Renal pelvis (tissue), 4 donors: Measurements from ENCODE around the gene DNAJA3. TPM values are rescaled to one million over a fixed set of nuclear protein-coding genes. Genes with fewer than 3 reads are reported as not detected.

Experiments
- DNase-seq: peaks from one replicate; pipeline ENCODE4 v3.0.0-alpha.2; 2013
- polyA plus RNA-seq, 3 donors: library from polyadenylated mRNA; unstranded; fragments of 120-200 nt; gene quantifications; one replicate each; pipeline ENCODE4 v1.2.1, GENCODE V29; 2013; ENCODE audit not compliant: insufficient read length in 3 of 3

DNAJA3 gene
- polyA plus RNA-seq, 3 donors = 37.6 to 48.6 (median 44.2) TPM

DNA sequence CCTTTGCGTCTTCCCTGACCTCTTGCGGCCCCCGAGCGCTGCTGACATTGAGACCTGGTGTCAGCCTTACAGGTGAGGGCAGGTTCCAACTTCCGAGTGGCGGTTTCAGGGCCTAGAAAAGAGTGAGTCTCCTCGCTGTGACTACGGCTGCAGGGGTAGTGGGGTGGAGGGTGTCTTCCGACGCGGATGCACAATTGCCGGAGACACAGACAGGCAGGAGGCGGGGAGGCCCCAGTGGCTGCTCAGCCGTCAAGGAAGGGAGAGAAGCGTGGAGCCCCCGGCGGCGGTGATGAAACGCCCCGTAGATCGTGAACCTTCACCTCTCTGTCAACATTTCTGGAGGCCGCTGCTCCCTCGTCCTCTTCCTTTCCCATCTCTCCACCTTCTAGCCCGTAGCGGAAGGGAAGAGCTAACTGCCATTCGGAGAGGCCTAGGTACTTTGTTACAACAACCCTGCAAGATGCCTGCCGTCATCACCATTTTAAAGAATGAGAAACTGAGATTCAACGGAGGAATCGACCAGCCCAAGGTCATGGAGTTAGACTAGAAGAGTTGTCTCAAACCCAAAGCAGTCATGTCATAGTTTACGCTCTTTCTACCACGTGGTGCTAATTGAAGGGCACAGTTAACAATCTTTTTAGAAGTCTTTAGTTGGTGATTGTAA is 485 bp downstream of the DNAJA3 start:
- no peak for DNase-seq

DNA sequence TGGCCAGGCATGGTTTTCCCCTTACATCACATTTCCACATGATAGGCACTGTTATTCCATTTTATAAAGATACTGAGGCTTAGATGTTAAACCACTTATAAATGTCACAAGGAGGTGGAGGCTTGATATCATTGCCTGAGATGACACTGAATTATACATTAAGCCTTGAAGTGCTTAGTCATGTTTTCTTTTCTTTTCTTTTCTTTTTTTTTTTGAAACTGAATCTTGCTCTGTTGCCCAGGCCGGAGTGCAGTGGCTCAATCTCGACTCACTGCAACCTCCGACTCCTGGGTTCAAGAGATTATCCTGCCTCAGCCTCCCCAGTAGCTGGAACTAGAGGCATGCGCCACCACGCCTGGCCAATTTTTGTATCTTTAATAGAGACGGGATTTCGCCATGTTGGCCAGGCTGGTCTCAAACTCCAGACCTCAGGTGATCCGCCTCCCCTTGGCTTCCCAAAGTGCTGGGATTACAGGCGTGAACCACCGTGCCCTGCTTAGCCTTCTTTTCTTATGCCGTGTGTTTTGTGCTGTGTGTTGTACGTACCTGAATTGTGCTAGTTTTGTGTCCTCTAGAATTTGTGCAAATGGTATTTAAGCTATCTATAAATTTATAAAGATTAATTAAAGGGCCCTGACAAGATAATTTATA is 1.2 kb downstream of the DNAJA3 start:
- DNase-seq = no peak

DNA sequence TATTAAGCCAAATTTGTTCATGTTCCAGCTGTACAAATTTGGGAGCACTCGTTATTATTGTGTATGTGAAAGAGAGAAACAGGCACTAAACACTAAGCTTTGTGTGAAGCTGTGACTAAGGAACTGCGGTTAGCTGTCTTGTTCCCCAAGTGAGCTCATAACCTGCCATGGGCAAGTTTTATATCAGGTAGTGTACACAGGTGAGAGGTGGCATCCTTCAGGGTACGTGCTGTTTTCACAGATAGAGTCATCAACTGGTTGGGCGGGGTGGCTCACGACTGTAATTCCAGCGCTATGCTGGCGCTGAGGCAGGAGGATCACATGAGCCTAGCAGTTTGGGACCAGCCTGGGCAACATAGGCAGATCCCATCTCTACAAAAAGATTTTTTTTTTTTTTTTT is 2.8 kb downstream of the DNAJA3 start:
- DNase-seq = no peak

DNA sequence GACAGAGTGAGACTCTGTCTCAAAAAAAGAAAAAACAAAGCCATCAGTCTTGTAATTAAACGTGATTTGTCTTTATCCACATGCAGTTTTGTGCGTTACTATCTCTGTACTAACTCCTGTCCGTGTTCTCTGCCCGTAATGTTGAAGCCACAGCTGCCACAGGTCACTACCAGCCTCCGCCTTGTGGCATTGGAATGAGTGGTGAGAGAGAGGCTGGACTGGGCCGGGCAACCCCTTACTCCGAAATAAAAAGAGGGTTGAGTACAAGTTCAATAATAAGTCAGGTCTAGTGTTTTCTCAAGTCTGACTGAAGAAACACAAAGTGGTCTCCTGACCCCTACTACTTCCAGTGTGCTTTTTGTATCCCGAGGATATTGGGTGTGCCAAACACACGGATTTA is 5.4 kb downstream of the DNAJA3 start:
- DNase-seq = no peak

DNA sequence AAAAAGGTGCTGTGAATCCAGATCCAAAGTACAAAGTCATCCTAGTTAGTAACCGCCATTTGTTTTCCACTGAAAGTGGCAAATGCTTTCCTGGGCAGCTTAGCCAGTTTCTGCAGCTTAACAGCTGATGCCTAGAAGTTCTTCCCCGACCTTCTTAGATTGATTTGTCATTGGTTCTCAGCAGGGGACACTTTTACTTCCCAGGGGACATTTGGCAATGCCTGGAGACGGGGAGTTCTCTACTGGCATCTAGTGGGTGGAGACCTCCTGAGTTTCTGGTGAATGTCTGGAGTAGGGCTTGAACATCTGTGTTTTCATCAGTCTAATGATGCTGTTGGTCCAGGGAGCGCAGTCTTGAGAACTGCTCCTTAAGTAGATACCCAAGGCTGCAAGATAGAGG is 7.6 kb downstream of the DNAJA3 start:
- no peak for DNase-seq

DNA sequence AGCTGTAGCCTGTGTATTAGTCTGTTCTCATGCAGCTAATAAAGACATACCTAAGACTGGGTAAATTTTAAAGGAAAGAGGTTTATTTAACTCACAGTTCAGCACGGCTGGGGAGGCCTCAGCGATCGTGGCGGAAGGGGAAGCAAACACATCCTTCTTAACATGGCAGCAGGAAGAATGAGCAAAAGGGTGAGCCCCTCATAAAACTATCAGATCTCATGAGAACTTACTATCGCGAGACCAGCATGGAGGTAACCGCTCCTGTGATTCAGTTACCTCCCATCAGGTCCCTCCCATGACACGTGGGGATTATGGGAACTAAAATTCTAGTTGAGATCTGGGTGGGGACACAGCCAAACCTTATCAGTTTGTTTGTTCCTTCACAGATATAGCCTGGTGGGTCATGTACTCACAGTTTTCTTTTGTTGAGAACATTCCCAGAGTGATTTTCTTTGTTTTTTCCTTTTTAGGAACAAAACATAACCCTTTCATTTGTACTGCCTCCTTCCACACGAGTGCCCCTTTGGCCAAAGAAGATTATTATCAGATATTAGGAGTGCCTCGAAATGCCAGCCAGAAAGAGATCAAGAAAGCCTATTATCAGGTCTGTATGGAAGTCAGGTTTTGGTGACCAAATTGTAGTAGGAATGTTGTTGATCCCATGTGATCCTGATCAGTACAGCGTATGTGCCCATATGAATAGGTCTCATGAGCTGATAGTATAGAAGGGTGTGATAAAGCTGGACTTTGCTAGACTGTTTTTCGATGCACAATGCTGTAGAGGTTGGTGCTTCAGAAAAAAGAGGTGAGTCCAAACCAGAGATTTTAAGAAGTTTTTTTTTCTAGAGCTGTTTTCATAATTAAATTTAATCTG is 8.5 kb downstream of the DNAJA3 start:
- no peak for DNase-seq

DNA sequence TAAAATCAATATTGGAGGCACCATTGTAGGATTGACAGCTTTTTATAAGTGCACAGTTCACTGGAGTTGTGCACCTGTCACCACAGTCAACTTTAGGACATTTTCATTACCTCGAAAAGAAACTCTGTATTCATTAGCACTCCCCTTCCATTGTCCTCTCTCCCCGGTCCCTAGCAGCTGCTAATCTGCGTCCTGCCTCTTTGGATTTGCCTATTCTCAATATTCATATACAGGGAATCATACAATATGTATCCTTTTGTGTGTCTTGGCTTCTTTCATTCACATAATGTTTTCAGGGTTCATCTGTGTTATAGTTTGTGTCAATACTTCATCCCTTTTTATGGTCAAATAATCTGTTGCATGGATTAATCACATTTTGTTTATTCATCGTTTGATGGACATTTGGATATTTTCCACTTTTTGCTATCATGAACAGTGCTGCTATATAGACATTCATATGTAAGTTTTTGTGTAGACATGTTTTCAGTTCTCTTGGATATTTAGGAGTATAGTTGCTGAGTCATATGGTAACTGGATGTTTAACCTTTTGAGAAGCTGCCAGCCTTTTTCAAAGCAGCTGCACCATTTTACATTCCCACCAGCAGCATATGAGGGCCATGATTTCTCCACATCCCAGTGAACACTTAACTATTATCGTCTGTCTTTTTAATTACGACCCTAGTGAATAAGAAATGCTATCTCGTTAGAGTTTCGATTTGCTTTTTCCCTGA is 9.8 kb downstream of the DNAJA3 start:
- DNase-seq = no peak

DNA sequence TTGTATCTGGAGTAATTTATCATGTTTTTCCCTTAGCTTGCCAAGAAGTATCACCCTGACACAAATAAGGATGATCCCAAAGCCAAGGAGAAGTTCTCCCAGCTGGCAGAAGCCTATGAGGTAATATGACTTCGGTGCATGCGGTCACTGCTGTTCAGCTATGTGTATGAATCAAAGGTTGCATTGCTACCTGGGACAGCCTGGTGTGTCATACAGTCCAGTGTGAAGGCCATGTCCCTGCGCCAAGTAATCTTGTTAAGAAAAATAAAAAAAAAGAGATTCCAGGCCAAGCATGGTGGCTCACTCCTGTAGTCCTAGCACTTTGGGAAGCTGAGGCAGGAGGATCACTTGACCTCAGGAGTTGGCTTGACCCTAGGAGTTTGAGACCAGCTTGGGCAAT is 11.7 kb downstream of the DNAJA3 start:
- DNase-seq = no peak

DNA sequence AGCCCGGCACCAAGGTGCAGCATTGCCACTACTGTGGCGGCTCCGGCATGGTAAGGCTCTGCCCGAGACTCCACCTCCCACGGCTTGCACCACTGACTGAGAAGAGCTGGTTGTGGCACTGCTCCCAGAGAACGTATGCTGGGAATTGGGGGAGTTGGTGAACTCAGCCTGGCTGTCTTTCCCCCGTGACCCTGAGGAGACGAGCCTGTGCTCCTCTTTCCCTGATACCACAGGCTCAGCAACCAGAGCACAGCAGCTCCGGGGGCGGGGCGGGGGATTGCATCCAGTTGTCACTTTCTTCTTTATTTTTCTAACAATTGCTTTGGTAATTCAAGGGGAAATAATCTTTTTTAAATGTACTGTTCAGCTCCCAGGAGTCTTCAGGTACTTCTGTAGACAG is 16.7 kb downstream of the DNAJA3 start:
- no peak for DNase-seq

DNA sequence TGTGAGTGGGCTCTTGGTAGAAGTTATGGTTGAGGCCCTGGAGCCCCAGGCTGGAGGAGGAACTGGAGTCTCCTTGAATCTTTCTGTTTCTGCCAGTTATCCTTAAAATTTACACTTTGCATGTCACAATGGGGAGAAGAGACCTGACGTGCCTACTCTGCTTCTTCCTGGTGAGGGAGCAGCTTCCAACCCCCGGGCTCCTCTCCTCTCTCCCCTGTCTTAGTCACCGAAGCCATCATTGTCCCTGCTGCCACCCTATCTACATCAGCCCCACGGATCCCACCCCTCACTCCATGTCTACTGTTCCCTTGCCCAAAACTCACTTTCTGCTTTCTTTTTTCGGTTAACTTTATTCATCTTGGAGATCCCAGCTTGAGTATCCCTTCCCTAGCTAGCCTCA is 17.6 kb downstream of the DNAJA3 start:
- DNase-seq = no peak

DNA sequence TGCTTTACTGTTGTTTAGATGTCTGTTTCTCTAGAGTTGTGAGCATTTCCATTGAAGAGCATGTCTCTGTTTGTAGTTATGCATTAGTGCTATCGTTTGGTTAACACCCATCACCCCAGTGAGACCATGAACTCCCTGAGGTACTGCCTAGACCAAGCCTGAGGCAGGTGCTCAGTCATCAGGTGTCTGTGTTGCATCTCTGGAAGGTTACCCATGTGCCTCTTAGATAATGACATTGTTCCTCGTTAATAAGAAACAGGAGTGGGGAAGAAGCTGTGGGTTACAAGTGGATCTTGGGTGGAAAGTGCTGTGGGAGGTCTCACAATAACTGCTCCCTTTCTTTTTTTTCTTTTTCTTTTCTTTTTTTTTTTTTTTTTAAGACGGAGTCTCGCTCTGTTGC is 18.3 kb downstream of the DNAJA3 start:
- DNase-seq = no peak

DNA sequence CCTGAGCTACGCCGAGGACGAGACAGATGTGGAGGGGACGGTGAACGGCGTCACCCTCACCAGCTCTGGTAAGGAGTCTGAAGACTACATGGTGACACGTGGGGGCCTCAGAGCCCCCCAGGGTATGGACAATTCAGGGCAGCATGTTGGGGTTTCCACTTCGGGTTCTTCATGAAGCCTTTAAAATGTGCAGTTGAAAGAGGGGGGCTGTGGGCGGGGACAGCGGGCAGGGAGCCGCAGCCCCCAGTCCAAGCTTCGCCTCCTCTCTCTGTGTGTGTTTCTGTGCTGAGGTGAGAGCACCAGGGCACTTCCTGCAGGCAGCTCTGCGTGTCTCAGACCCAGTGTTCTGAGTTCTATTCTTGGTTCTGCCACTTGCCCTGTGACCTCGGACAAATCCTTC is 24.8 kb downstream of the DNAJA3 start:
- DNase-seq = no peak

DNA sequence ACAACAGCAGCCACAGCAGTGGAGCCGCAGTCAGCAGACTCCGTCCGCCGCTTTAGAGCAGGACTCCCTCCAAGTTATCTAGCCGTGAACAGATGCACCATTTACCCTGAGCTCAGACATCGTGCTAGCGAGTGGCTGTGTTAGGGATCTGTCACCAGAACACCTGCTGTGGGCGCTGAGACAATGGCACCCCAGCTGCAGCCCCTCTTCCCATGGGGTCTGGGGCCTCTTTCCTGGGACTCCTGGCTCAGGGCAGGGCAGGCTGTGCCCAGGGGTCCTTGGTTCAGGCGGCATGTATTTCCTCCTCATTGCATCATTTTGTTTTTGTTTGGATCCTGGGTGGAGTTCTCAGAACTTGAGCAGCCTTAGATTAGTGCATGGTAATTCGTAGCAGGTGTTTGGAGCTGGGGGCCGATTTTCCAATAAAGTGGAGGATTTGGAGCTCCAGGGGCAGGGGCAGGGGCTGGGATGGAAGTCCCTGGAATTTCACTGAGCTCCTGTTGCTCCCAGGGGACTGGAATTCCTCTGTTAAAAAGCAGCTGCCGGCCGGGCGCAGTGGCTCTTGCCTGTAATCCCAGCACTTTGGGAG is 25.4 kb downstream of the DNAJA3 start:
- DNase-seq = no peak

DNA sequence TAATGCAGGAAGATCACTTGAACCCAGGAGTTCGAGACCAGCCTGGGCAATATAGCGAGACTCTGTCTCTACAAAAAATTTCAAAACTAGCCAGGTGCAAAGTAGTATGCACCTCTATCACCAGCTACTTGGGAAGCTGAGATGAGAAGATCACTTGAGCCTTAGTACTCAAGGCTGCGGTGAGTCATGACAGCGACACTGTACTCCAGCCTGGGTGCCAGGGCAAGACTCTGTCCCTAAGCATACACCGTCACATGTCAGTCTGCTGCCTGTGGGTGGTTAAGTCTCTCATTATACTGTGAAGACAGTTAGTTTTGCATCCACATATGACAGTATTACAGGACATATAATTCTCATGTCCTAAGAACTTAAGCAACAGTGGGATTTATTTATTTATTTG is 27.0 kb downstream of the DNAJA3 start:
- no peak for DNase-seq

DNA sequence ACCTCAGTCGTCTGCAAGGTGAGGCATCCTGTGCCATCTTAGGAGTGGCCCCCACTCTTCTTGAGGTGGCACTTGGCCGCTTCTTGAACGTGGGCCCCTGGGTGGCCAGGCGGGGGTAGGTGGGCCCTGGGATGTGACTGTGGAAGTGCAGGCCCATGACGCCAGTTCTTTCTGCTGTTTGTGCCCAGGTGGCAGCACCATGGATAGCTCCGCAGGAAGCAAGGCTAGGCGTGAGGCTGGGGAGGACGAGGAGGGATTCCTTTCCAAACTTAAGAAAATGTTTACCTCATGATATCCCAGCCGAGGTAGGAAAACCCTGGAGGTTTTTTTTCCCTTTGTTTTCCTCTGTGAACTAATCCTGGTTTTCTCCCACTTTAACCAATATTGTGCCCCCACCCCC is 29.0 kb downstream of the DNAJA3 start:
- no peak for DNase-seq

DNA sequence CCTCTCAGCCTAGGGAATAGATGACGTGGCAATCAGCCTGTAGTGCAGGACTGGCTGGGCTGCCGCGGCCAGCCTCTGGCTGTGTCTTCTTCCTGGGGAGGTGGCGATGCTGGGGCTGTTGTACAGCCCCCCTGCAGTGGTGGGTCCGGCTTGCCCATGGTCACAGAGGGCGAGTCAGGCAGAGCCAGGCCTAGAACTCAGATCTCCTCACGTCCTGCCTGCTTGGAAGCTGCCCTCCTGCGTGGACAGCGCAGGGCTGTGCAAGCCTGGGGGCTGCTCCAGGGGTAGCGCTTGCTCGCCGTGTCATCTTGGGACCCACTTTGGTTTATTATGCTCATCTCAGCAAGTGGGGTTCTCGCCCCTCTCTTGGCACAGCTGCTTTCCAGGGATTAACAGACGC is 29.4 kb downstream of the DNAJA3 start:
- DNase-seq = no peak

DNA sequence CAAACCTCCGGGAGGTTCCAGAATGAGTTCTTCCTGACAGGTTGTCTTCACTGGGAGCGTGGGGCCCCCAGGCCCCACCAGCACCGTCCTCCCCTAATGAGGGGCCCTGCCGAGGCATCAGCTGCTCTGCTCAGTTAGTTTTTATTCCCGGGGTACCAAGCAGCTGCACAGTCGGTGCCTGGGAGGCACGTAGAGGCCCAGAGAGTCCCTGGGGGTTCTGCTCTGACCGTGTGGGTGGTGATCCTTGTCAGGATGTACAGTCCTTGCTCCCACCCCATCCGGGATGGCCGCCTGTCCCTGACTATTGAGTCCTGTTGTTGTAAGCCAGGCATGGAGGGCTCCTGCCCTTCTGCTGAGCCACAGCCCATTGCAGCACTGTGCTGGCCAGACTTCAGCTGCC is 30.3 kb downstream of the DNAJA3 start:
- DNase-seq = no peak

DNA sequence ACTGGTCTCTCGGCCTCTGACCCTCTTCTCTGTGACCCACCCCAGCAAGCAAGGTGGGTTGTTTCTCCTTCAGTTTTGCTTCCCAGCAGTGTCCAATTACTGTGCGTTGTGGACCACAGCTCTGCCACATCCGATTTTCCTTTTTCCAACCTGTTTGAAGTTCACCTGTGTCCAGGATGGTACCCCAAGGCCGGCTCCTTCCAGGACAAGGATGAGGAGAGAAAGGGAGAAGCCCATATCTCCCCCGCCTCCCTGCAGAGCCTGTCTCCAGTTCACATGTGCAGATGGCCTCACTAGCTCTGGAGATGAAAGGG is 35.2 kb downstream of the DNAJA3 start:
- no peak for DNase-seq

DNA sequence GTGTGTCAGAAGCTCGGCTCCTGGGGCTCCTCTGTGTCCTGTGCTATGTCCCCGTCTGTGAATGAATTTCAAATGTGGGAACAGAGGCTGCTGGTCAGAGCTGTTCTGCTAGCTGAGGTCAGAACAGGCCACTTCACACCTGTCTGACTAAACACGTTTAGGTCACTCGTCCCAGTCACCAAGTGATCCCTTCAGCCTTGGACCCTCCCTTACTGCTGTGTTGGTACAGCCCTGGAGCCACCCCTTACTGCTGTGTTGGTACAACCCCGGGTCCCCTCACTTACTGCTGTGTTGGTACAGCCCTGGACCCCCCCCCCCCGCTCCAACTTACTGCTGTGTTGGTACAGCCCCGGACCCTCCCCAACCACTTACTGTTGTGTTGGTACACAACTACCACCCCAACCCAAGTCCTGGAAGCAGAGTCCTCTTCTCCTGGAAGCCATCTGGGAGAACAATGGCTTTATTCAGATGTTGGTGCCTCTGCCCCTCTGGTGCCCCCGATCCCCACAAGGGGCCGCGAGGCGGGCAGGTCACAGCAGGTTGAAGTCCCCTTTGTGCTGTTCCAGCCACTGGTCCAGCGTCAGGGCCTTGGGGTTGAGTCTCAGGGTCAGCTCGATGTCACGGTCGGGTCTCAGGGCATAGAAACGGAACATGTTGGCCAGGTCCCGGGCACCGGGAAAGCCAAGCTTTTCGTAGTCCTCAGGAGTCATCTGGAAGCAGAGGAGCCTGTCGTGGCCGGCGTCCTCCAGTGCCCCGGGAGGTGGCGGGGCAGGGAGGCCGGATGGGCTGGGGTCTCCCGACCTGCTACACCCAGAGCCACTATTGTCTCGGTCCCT is 35.8 kb downstream of the DNAJA3 start:
- no peak for DNase-seq

DNA sequence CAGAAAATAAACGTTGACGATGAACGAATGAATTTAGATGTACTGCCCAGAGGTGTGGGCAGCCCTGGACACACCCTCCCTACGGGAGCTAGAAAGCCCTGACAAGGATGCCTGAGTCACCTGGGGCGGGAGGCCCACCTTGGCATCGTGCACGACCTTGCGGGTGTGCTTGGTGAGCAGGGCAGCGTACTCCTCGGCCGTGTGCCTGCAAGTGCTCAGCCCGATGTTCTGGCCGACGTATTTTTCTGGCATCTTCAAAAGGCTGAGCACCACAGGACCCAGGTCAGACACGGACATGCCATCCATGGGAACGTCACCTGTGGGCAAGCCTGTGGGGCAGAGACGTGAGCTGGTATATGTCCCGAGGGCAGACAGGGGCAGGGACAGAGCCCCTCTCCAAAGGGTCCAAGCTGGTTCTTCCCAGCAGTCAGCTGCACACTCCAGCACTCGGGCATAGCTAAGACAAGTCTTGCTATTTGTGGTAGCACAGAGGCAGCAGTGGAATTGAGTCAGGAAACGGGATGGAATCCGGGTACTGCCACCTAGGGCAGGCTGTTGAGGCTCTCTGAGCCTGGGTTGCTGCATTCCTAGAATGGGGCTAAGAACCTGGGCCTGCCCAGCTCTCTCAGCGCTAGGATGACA is 38.0 kb downstream of the DNAJA3 start:
- DNase-seq = no peak
